Thymus (tissue), 2 donors: Measurements from ENCODE around the gene NKX6-2. TPM values are rescaled to one million over a fixed set of nuclear protein-coding genes. Genes with fewer than 3 reads are reported as not detected.

Source experiments
- polyA plus RNA-seq: library from polyadenylated mRNA; stranded (reverse); fragments of 200-250 nt; gene quantifications from one replicate; pipeline ENCODE4 v1.2.3, GENCODE V29; 2013
- total RNA-seq: library from RNA; stranded (reverse); fragments of 120-200 nt; gene quantifications from one replicate; pipeline ENCODE4 v1.2.4, GENCODE V29; 2013
- donor health status: healthy.

Gene NKX6-2
- total and polyA plus RNA-seq, 2 donors = 0.09 to 0.16 TPM

Other genes starting within 250 kb of the NKX6-2 start
- 11.0 TPM for gene INPP5A, start 248.4 kb downstream of the NKX6-2 start, total RNA-seq
- 14.6 TPM for gene INPP5A, start 248.4 kb downstream of the NKX6-2 start, polyA plus RNA-seq
- 0.09 TPM for gene CFAP46, start 156.4 kb upstream of the NKX6-2 start, total RNA-seq
- 0.34 TPM for gene CFAP46, start 156.4 kb upstream of the NKX6-2 start, polyA plus RNA-seq